Activated T-cell treated with anti-CD3 and anti-CD28 coated beads for 1 hour (primary cell): ENCODE results near the gene KRT26.
"Not testable (repeated sequence)": the region's sequence is repeated elsewhere in the genome, so short reads cannot be mapped to it uniquely, and the experiment has no call there.

Source experiments
- DNase-seq: peaks from one replicate; pipeline ENCODE4 v3.0.0-alpha.2; 2020; ENCODE audit warnings: low read depth

Gene KRT26

DNA sequence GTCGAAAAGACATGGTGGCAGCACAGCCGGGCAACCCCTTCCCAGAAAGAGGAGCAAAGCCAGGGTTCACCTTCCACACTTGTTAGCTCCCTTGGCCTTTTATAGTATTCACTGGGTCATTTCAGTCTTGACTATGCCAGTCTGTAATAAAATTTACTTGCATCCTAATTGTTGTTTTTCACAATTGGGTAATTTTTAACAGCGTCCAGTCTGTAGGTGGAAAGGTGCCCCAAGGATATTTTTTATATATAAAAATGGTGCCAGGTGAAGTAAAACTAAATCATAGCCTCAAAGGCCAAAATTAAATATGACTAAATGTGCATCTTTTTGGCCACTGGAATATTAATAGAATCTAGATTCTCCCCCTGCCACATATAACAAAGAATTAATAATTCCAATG lies at the start of gene KRT26:
TSS of gene KRT26 (minus strand) at position 101 of the 400 bp plus-strand sequence. CDS start at position 13, 88 bp downstream.
- DNase-seq, result no peak

GRCh38 chr17:40821536-40821935 lies 49.5 kb upstream of the KRT26 start:
- no peak for DNase-seq

- DNase-seq, result no peak
Measured at GRCh38 chr17:40820228-40820838, 48.3 kb upstream of the KRT26 start.

- no peak for DNase-seq
Measured at GRCh38 chr17:40819528-40820125, 47.6 kb upstream of the KRT26 start.

DNA sequence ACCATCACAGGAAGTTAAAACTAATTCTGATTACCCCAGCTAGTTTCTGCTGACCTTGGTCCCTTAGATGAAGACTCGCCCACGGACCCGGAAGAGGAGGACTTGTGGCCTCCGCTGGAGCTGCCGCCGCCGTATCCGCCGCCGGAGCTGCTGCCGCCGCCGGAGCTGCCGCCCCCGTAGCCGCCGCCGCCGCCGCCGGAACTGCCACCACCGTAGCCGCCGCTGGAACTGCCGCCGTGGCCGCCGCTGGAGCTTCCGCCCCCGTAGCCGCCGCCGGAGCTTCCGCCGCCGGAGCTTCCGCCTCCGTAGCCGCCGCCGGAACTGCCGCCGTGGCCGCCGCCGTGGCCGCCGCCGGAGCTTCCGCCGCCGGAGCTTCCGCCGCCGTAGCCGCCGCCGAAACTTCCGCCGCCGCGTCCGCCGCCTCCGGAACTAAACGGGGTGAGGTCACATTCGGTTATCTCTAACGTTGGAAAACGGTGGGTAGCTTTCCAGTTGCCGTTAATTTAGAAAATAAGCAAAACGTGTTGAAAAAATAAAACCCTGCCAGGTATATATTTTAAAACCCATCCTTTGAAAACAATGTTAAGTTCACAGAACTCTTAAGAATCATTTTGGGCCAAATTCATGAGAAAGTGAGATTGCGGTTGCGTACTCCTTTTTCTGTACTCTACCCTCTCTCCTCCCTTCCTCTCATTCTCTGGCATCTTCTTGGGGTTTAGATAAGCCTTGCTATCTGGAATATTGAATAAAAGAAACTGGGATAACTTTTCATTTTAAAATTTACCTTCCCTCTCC lies 46.9 kb upstream of the KRT26 start:
- DNase-seq, result peak; percentile 69

- no peak for DNase-seq
Measured at GRCh38 chr17:40818343-40818732, 46.3 kb upstream of the KRT26 start.

GRCh38 chr17:40817103-40817682 lies 45.2 kb upstream of the KRT26 start:
- no peak for DNase-seq

DNA sequence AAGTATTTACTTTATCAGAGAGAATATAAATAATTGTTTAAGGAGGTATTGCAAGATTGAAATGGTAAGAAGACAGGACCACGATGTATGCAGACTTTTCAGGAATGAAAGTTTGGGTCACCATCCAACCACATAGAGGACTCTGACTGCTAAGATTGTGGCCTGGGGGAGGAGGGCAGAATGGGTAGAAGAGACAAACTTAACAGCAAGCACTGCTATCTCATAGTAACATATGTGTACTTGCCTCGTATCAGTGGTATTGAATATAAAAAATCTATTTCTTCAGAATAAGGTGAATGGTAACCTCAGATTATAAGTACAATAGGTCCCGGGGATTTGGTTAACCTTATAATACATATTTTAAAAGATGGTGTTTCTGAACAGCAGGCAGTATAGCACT lies 44.6 kb upstream of the KRT26 start:
- DNase-seq, result no peak

DNA sequence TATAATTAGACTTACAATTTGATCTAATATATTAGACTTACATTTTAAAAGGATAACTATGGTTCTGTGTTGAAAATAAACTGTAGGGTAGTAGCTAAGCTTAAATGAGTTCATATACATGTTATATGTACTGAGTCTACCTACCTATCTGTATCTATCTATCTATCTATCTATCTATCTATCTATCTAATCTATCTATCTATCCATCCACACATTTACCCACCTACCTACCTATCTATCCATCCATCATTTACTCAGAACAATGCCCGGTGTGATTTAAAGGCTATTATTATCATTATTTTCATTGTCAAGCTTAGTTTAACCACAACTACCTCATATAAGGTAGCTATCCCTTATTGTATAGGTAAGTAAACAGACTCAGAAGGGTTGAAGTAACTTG lies 43.4 kb upstream of the KRT26 start:
- no peak for DNase-seq

GRCh38 chr17:40814657-40815056 lies 42.7 kb upstream of the KRT26 start:
- DNase-seq, result not testable (repeated sequence)

DNA sequence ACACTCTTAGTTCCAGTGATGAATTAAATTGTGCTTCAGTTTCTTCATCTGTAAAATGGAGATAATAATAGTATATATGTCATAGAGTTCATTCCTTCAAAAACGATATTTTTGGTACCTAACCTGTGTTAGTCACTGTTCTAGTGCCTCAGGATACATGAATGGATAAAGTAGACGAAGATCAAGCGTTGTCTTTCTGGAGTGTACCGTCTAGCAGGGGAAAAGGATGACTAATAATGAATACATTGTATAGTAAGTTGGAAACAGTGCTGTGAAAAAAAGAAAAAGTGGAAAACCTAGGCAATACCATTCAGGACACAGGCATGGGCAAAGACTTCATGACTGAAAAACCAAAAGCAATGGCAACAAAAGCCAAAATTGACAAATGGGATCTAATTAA lies 41.8 kb upstream of the KRT26 start:
- no peak for DNase-seq

- no peak for DNase-seq
Measured at GRCh38 chr17:40812639-40813038, 40.6 kb upstream of the KRT26 start.

GRCh38 chr17:40810494-40810893 lies 38.5 kb upstream of the KRT26 start:
- DNase-seq, result no peak

DNA sequence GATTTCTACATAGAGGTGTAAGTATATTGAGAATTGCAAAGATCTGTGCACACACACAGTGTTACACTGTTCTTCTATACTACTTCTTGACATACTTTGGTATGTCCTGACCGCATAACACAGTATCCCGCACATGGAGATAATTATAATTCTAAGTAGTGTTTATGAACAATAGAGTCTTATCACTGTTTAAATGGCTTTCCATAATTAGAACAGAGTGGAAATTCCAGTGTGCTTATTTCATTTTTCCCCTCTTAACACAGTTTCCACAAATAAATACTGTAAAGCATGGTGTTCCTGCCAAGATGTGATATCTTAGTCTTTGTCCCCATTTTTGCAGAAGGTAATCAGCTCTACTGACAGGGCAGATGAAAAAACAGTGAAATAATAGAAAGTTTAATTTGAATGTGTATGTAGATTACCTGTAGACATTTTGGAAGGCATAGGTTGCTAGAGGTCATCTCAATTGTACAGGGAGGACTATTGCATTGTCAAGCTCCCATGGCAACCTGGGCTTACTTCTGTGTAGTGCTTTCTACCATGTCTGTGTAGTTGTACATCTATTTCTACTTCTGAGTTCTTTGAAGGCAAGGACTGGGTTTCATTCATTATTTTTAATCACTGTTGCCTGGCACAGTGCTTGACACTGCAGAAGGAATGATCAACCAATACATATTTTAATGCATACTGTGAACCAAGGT lies 37.9 kb upstream of the KRT26 start:
- no peak for DNase-seq

DNA sequence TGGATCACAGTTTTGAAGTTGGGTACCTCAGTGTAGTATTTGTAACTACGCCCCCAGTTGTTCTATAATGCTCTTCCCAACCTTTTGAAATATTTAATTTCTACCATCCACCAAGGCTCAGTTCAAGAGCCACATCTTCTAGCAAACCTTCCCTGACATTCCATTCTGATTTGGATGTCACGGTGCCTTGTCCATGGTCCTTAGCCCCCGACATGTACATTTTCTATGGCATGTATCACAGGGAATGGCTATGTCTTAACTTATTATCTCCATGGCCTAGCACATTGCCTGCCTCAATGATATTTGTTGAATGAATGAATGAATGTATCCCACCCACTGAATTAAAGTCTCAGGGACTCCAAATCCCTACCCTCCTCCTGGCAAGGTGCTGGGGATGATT lies 34.1 kb upstream of the KRT26 start:
- DNase-seq, result no peak

GRCh38 chr17:40803617-40804082 lies 31.6 kb upstream of the KRT26 start:
- DNase-seq, result peak; percentile 66

GRCh38 chr17:40801157-40801556 lies 29.2 kb upstream of the KRT26 start:
- DNase-seq, result no peak

DNA sequence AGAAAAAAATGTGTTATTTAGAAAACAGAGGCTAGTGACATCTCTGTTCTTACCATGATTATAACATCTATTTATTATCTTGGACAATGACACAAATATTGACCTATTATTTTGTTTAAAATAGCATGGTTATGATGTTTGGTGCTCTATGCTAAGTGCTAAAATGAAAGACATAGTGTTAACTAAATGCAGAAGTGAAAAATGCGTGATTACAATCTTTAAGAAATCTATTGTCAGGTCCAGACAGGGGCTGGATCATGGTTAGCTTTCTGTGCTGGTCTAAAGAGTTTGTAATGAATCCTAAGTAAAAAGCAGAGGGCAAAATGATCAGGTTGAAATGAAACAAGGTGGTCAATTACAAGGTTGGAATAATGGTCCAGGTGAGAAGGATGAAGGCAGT lies 28.4 kb upstream of the KRT26 start:
- DNase-seq, result no peak

DNA sequence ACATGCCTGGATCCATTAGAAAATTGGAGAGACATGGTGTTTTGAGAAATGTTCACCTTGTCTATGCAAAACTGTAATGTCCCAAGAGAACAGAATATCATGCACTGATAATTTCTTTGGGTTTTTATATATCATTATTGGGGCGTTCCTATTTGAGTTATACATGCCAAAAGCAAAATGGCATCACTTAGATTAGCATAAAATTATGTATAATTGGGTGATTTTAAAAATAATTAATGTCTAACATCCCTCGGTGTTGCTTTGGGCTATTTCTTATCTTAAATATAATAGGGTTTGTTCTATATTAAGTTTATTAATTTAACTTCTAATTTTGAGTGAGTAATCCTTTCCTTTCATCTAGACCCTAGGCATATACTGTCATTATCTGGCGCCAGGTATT lies 27.9 kb upstream of the KRT26 start, which contains the start of gene KRT28:
TSS of gene KRT28 (minus strand) at position 101 of the 400 bp plus-strand sequence. CDS start at position 35, 66 bp downstream.
- DNase-seq, result no peak

DNA sequence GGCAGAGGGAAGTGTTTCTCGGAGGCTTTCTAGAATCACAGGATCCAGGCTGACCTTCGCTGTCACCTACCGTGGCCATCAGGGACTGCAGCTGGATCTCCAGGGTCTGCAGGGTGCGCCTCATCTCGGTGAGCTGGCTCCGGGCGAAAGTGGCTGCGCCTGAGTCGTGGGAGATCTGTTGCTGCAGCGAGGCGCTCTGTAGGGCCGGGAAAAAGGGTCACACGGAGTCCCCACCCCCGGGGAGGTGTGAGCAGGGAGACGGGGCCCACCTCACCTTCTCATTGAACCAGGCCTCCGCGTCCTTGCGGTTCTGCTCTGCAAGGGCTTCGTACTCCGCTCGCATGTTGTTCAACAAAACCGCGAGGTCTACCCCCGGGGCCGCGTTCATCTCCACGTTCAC lies 24.8 kb upstream of the KRT26 start:
- no peak for DNase-seq

- DNase-seq, result no peak
Measured at GRCh38 chr17:40795019-40795667, 23.1 kb upstream of the KRT26 start.

- no peak for DNase-seq
Measured at GRCh38 chr17:40794466-40794865, 22.5 kb upstream of the KRT26 start.
